Karpas-422 (cell line): ENCODE data around the gene ZDHHC3. TPM values are rescaled to one million over a fixed set of nuclear protein-coding genes. Genes with fewer than 3 reads are reported as not detected.

Source experiments
- DNase-seq: peaks from one replicate; pipeline ENCODE4 v3.0.0-alpha.2; 2015
- H2AFZ ChIP-seq: fragments of 200-600 bp; sonication (generic); 2 replicates; pipeline ENCODE4 v1.6.1; 2014; ENCODE audit warnings: antibody characterized with exemption, low read length, mixed read lengths
- H3K27ac ChIP-seq: fragments of 200-600 bp; sonication (generic); 2 replicates; pipeline ENCODE4 v1.5.1; 2014; ENCODE audit warnings: mild to moderate bottlenecking, low read length, moderate library complexity
- H3K27me3 ChIP-seq: fragments of 200-600 bp; sonication (generic); 2 replicates; pipeline ENCODE4 v1.6.1; 2014; ENCODE audit warnings: low read length, mixed read lengths
- H3K36me3 ChIP-seq: fragments of 200-600 bp; sonication (generic); 2 replicates; pipeline ENCODE4 v1.6.1; 2014; ENCODE audit warnings: low read length, mixed read lengths; ENCODE audit not compliant: insufficient read depth
- H3K4me1 ChIP-seq: fragments of 200-600 bp; sonication (generic); 2 replicates; pipeline ENCODE4 v1.6.1; 2014; ENCODE audit warnings: mild to moderate bottlenecking, low read length, mixed read lengths
- H3K4me2 ChIP-seq: fragments of 200-600 bp; sonication (generic); 2 replicates; pipeline ENCODE4 v1.6.1; 2014; ENCODE audit warnings: low read length, low read depth, mild to moderate bottlenecking; ENCODE audit not compliant: poor library complexity, severe bottlenecking
- H3K4me3 ChIP-seq: fragments of 200-600 bp; sonication (generic); 2 replicates; pipeline ENCODE4 v1.5.1; 2014; ENCODE audit warnings: mild to moderate bottlenecking, antibody characterized with exemption, low read length, mixed read lengths
- H3K79me2 ChIP-seq: fragments of 200-600 bp; sonication (generic); 2 replicates; pipeline ENCODE4 v1.6.1; 2014; ENCODE audit warnings: mild to moderate bottlenecking, low read length, mixed read lengths
- H3K9ac ChIP-seq: fragments of 200-600 bp; sonication (generic); 2 replicates; pipeline ENCODE4 v1.6.0; 2014; ENCODE audit warnings: low read length
- H3K9me2 ChIP-seq: fragments of 200-600 bp; sonication (generic), shearing (Covaris generic); replicated peaks from 2 replicates; pipeline ENCODE4 v1.6.0; 2014; ENCODE audit warnings: mild to moderate bottlenecking, low read length, moderate library complexity; ENCODE audit not compliant: insufficient read depth
- H3K9me3 ChIP-seq: fragments of 300-700, 200-600 bp; sonication (generic); 2 replicates; pipeline ENCODE4 v1.6.1; 2014; ENCODE audit warnings: low read length, mixed read lengths
- H4K20me1 ChIP-seq: fragments of 200-600 bp; sonication (generic); 2 replicates; pipeline ENCODE4 v1.6.1; 2014; ENCODE audit warnings: mild to moderate bottlenecking, antibody characterized with exemption, low read length, low read depth; ENCODE audit not compliant: insufficient read depth
- total RNA-seq: library from RNA; depleted of rRNA; stranded (reverse); fragments of >200 nt; shearing (Covaris generic); gene quantifications from 2 replicates; pipeline ENCODE4 v1.2.3, GENCODE V29; 2014; ENCODE audit warnings: low replicate concordance

Gene ZDHHC3
- total RNA-seq, 1 experiment from 2014 or later: 70.9 TPM

GRCh38 chr3:44968447-44968858 is 7.5 kb downstream of the ZDHHC3 start:
- peaks cover 96% of the 10 kb centered on the region for H3K4me1 ChIP-seq
- H4K20me1 ChIP-seq: no peaks in the 10 kb centered on the region
- no peaks in the 10 kb centered on the region for H3K9me3 ChIP-seq
- no peaks in the 10 kb centered on the region for H3K27me3 ChIP-seq
- peaks cover 100% of the 10 kb centered on the region for H3K79me2 ChIP-seq
- no peak overlapping the region for H3K4me2 ChIP-seq
- H2AFZ ChIP-seq: no peak overlapping the region
- no peak overlapping the region for H3K9ac ChIP-seq
- H3K27ac ChIP-seq: peak overlapping the region; percentile 69
- H3K4me3 ChIP-seq: no peak overlapping the region
- H3K36me3 ChIP-seq: peaks cover 4% of the 10 kb centered on the region; the same call in 1 of the 2 replicates
- no peaks in the 10 kb centered on the region for H3K9me2 ChIP-seq
- DNase-seq: no peak

- Histone ChIP-seq H3K4me1 (peaks cover 96% of the 10 kb centered on the region), H4K20me1 (no peaks in the 10 kb centered on the region; the same call in 1 of the 2 replicates), H3K27me3 (no peaks in the 10 kb centered on the region), H2AFZ (no peak overlapping the region), H3K36me3 (peaks cover 4% of the 10 kb centered on the region; the same call in 1 of the 2 replicates), H3K9me3 (no peaks in the 10 kb centered on the region), H3K27ac (peak overlapping the region; percentile 23; the same call in 1 of the 2 replicates), H3K79me2 (peaks cover 100% of the 10 kb centered on the region), H3K9me2 (no peaks in the 10 kb centered on the region), H3K4me2 (no peak overlapping the region), H3K4me3 (no peak overlapping the region), H3K9ac (no peak overlapping the region)
- no peak for DNase-seq
Observed at GRCh38 chr3:44966795-44967278, 9.1 kb downstream of the ZDHHC3 start.

- Histone ChIP-seq H2AFZ (no peak overlapping the region), H3K9me2 (no peaks in the 10 kb centered on the region), H3K27me3 (no peaks in the 10 kb centered on the region), H4K20me1 (no peaks in the 10 kb centered on the region; the same call in 1 of the 2 replicates), H3K4me1 (peaks cover 88% of the 10 kb centered on the region), H3K36me3 (peaks cover 2% of the 10 kb centered on the region; the same call in 1 of the 2 replicates), H3K9me3 (no peaks in the 10 kb centered on the region), H3K9ac (no peak overlapping the region), H3K4me2 (no peak overlapping the region), H3K4me3 (no peak overlapping the region), H3K27ac (no peak overlapping the region; the same call in 1 of the 2 replicates), H3K79me2 (peaks cover 98% of the 10 kb centered on the region)
- DNase-seq: no peak
Observed at GRCh38 chr3:44965165-44965564, 10.8 kb downstream of the ZDHHC3 start.

- Histone ChIP-seq H3K9me3 (no peaks in the 10 kb centered on the region), H3K4me2 (no peak overlapping the region), H3K4me1 (peaks cover 83% of the 10 kb centered on the region), H4K20me1 (no peaks in the 10 kb centered on the region; the same call in 1 of the 2 replicates), H3K27ac (no peak overlapping the region), H3K27me3 (no peaks in the 10 kb centered on the region), H3K4me3 (no peak overlapping the region), H3K9me2 (no peaks in the 10 kb centered on the region), H3K9ac (no peak overlapping the region), H3K36me3 (no peaks in the 10 kb centered on the region), H3K79me2 (peaks cover 98% of the 10 kb centered on the region), H2AFZ (no peak overlapping the region)
- DNase-seq: no peak
Observed at GRCh38 chr3:44963571-44964325, 12.2 kb downstream of the ZDHHC3 start.

- Histone ChIP-seq H3K9me2 (no peaks in the 10 kb centered on the region), H3K4me1 (peaks cover 83% of the 10 kb centered on the region), H3K4me3 (no peak overlapping the region), H3K27me3 (no peaks in the 10 kb centered on the region), H3K4me2 (no peak overlapping the region), H4K20me1 (no peaks in the 10 kb centered on the region; the same call in 1 of the 2 replicates), H2AFZ (no peak overlapping the region), H3K9ac (no peak overlapping the region), H3K9me3 (no peaks in the 10 kb centered on the region), H3K79me2 (peaks cover 98% of the 10 kb centered on the region), H3K36me3 (no peaks in the 10 kb centered on the region), H3K27ac (no peak overlapping the region; the same call in 1 of the 2 replicates)
- no peak for DNase-seq
Observed at GRCh38 chr3:44962621-44963393, 13.2 kb downstream of the ZDHHC3 start.

- Histone ChIP-seq H3K79me2 (peaks cover 98% of the 10 kb centered on the region), H3K4me1 (peaks cover 83% of the 10 kb centered on the region), H3K9me2 (no peaks in the 10 kb centered on the region), H3K4me3 (no peak overlapping the region), H3K27ac (no peak overlapping the region; the same call in 1 of the 2 replicates), H3K36me3 (no peaks in the 10 kb centered on the region), H3K9ac (no peak overlapping the region), H3K4me2 (no peak overlapping the region), H4K20me1 (no peaks in the 10 kb centered on the region; the same call in 1 of the 2 replicates), H2AFZ (no peak overlapping the region), H3K27me3 (no peaks in the 10 kb centered on the region), H3K9me3 (no peaks in the 10 kb centered on the region)
- no peak for DNase-seq
Observed at GRCh38 chr3:44961888-44962287, 14.1 kb downstream of the ZDHHC3 start.

DNA sequence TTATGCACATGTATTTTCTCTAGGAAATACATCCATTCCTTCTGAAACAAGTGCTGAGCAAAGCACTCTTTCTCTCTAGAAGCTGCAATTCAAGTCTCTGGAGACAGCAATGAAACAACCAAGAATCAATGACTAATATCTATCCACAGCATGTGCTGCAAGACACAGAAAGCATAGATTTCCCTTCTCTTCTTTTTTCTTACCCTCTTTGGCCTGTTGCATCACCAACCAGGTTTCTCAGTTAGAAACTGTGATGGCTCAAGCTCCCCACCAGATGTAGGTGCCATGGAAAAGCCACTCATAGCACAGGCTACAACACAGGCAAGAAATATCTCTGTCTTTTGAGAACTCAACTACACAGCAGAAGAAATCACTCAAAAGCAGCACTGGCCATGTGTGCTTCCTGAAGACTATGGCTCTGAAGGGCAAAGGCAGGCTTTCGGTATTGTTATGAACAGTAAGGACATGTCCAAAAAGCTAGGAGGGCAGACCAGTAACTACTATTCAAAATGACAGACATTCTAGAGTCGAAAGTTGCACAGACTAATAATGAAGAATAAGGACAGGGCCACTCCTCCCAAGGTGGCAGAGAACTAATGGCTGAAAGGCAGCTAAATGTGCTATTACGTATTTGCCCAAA is 15.5 kb downstream of the ZDHHC3 start:
- no peak overlapping the region for H3K4me2 ChIP-seq
- peaks cover 95% of the 10 kb centered on the region for H3K79me2 ChIP-seq
- no peaks in the 10 kb centered on the region for H3K9me2 ChIP-seq
- H3K9me3 ChIP-seq: no peaks in the 10 kb centered on the region
- no peak overlapping the region for H3K9ac ChIP-seq
- H4K20me1 ChIP-seq: no peaks in the 10 kb centered on the region; the same call in 1 of the 2 replicates
- 0 out of 2 replicates have a peak overlapping the region, but pooled peaks have one; percentile 16 for H3K27ac ChIP-seq
- H3K4me3 ChIP-seq: no peak overlapping the region
- peaks cover 83% of the 10 kb centered on the region for H3K4me1 ChIP-seq
- H3K36me3 ChIP-seq: no peaks in the 10 kb centered on the region
- H2AFZ ChIP-seq: no peak overlapping the region
- no peaks in the 10 kb centered on the region for H3K27me3 ChIP-seq
- DNase-seq: no peak
